Activated CD4-positive, alpha-beta T cell treated with anti-CD3 and anti-CD28 coated beads for 4 hours (primary cell): ENCODE measurements around the gene AKAP8L.

Experiments
- DNase-seq, 2 donors: peaks; one replicate each; pipeline ENCODE4 v3.0.0-alpha.2; 2020

Gene AKAP8L, protein sequence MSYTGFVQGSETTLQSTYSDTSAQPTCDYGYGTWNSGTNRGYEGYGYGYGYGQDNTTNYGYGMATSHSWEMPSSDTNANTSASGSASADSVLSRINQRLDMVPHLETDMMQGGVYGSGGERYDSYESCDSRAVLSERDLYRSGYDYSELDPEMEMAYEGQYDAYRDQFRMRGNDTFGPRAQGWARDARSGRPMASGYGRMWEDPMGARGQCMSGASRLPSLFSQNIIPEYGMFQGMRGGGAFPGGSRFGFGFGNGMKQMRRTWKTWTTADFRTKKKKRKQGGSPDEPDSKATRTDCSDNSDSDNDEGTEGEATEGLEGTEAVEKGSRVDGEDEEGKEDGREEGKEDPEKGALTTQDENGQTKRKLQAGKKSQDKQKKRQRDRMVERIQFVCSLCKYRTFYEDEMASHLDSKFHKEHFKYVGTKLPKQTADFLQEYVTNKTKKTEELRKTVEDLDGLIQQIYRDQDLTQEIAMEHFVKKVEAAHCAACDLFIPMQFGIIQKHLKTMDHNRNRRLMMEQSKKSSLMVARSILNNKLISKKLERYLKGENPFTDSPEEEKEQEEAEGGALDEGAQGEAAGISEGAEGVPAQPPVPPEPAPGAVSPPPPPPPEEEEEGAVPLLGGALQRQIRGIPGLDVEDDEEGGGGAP

DNA sequence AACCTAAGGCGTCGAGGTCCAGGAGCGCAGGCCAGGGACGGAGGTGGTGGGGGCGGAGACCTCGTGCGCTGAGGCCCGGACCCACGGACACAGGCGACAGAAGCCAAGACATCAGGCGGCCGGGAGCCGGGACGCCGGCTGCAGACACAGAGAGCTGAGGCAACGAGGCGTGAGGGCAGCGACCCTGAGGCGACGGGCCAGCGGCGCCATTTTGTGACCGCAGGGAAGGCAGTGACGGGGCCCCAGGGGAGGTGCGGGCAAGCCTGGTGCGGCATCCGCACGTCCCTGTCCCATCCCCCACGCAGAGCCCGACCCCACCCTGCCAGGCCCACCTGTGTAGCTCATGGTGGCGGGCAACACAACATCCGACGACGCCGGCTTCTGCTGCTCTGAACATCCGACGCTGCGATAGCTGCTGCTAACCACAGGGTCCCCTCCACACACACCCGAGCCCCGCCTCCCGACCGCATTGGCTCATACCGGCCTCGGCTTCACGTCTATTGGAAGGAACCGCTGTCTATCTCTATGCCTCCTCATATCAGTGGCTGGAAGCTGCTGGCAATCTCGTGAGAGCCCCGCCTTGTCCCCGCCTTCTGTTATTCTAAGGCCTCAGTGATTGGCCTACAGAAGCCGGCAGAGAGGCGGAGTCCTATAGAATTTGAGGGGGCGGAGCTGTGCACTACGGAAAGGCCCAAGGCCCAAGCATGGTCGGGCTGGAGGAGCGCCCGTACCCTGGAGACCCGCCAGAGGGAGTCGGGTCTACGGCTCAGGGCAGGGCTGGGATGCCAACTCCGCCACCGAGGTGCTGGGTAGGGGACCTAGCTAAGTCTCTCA is at the start of gene AKAP8L:
Gene AKAP8L (minus strand): TSS at position 410 of the 834 bp plus-strand sequence. CDS start 65 bp downstream, at position 345.
- DNase-seq, result peak; percentile 98

DNA sequence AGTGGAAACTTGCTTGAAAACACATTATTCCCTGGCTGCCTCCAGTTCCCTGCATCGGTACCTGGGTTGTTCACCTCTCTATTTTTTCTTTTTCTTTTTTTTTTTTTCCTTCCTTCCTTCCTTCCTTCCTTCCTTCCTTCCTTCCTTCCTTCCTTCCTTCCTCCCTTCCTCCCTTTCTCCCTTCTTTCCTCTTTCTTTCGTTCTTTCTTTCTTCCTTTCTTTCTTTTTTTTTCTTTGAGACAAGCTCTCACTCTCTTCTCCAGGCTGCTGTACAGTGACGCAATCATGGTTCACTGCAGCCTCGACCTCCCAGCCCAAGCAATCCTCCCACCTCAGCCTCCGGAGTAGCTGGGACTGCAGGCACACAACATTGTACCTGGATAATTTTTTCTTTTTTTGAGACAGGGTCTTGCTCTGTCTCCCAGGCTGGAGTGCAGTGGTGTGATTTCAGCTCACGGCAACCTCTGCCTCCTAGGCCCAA is 49.0 kb upstream of the AKAP8L start:
- DNase-seq, result no peak

DNA sequence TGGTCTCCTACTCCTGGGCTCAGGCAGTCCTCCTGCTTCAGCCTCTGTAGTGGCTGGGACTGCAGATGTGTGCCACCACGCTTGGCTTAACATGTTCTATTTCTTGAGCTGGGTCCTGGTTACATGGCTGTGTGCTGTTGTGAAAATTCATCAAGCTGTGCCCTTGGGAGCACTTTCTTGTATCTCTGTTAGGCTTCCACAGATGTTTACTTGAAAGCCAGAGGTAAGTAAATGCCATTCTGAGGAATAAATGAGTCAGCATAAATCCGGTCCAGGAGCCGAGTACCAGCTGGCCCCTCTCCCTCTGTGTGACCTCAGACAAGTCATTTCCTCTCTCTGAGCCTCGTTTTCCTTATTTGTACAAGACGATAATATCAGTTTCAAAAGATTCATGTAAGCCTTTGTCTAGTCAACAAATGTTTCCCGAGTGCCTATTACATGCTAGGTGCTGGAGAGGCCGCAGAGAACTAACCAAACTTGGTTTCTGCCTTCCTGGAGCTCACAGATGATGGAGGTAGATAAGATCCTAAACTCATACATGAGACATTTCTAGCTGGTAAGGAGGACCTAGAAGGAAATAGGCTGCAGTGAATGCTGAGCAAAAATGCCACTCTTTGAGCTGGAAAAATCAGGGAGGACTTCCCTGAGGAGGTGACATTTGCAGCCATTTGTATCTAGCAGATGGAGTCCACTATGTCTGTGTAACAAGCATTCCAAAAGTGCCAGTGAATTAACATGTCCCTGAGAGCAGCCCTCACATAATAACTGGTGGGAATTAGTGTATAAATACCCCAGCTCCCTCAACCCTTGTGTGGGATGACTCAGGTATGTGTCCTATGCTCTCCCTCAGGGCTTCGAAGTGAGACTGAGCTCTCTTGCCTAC is 48.3 kb upstream of the AKAP8L start:
- peak; percentile 64 to 71 for DNase-seq

DNA sequence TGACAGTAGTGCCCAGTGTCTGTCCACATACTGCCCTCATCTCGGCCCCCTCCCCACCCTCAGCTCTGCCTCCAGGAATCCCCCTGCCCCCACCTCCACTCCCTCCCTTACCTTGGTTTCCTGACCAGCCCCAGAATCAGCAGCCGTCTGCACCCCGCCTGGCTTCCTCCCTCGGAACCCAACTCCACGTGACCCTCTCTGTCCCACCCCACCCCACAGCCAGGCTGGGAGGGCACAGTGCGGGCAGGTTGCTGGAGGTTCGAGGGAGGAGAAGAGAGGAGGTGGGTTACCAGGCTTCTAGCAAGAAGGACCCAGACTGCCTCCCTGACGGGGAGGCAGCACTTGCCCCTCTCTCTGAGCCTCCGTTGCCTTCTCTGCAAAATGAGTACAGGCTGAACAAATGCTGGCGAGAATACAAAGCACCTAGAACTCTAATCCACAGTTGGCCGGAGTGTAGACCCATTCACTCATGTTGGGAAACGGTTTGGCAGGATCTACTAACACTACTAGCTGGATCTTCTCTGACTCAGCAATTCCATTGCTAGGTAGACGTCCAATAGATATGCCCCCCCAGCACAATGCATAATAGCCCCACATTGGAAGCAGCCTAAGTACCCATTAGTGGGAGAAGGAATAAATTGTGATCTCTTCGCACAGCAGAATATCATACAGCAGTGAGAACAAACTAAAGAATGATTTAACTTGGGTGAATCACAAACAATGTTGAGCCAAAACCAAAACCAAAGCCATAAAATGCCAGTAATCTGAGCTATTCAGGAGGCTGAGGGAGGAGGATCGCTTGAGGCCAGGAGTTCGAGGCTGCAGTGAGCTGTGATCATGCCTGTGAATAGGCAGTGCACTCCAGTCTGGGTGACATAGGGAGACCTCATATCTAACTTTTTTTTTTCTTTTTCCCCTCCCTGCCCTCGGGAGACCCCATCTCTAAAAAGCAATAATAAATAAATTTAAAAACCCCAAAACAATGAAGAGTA is 45.9 kb upstream of the AKAP8L start, which contains the start of gene RASAL3:
Gene RASAL3 (minus strand): TSS at position 151 of the 992 bp plus-strand sequence. CDS start 186 bp downstream, outside the sequence.
- DNase-seq, result peak; percentile 64 to 65

DNA sequence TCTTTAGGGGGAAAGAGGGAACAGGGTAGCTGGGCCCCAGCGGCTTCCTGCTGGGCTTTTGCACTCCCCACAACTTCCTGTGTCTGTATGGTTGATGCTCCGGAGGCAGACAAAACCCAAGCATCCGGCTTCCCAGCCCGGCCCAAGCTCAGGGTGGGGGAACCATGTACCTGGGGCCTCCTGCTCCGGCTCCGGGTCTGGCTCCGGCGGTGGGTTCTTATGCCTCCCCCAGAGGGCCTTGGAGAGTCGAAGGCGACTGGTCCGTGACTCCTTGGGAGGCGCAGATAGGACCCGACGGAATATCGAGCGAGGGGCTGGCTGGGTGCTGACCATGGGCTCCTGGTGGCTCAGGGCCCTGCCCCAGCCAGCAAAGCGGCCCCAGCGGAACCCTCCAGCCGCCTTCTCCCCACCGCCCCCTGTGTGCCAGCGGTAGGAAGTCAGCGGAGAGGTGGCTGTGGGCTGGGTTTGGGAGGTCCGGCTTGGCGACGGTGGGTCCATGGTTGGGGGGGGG is 45.1 kb upstream of the AKAP8L start:
- peak; percentile 68 to 70 for DNase-seq

DNA sequence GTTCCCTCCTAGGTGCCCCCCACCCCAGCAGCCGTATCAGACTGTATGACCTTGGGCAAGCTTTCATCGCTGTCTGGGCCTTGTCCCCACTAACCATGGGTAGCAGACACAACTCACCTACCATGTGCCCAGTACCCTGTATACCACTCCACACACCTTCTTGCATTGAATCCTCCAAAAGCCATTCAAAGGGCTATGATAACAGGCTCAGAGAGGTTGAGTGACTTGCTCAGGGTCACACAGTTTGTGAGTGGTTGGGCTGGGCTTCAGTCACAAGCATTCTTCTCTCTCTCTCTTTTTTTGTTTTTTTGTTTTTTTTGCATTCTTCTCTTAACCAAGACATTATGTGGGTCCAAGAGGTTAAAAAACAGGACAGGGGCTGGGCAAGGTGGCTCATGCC is 42.9 kb upstream of the AKAP8L start:
- no peak for DNase-seq

DNA sequence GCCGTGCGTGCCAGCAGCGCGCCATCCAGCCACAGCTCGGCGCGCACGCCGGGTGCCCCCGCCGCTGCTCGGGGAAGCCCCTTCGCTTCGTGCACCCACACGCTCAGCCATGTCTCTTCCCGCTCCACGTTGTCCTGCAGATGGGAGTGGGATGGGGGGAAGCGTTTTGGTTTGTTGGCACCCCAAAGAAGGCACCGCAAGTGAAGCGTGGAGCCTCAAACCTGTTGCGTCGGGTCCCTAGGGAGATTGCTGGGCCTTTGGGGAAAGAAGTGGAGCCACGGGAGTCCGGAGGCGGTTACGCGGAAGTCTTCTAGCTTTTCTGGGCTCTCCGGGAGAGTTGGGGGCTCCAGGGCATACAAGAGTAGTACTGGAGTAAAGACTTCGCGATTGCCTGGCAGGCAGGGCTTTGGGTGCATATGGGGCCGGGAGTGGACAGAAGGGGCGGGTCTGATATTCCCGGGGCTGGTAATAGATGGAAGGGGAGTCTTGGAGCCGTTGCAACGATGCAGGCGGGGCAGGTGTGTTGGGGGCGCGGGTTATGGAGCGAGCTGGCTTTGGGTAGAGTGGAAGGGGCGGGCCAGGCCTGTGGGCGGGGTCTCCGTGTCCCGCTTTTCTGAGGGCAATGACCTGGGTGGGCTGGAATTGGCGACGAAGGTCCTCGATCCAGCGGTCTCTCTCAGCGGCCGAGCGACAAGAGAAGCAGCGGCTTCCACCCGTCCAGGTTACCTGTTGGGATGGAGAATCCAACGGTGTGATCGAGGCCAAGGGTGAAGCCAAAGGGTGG is 39.1 kb upstream of the AKAP8L start:
- DNase-seq, result no peak

DNA sequence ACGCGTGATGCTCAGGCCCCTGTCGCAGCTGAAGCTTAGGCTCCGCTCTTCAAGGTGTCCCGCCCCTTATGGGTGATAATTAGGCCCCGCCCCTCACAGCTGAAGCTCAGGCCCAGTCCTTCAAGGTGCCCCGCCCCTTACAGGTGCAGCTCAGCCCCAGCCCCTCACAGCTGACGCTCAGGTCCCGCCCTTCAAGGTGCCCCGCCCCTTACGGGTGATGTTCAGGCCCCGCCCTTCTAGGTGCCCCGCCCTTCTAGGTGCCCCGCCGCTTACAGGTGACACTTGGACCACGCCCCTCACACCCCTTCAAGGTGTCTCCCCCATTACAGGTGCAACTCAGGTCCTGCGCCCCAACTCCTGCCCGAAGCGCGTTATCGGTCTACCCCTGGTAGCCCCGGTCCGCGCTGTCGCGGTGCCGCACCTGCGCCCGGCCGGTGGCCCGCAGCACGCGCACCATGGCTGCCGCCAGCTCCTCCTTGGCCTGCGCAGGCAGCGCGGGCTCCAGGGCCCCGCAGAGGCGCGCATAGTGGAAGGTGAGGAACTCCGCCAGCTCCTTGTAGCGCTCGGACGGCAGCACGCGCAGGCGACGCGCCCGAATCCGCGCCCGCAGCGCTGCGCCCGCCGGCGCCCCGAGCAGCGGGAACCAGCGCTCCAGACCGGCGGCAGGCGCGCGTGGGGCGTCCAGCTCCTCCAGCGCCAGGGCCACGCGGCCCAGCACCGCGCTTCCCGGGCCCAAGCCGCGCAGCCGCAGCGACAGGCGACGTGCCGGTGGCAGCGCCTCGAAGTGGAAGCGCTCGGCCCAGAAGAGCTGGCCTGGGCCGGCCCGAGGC is 38.3 kb upstream of the AKAP8L start:
- DNase-seq, result no peak

DNA sequence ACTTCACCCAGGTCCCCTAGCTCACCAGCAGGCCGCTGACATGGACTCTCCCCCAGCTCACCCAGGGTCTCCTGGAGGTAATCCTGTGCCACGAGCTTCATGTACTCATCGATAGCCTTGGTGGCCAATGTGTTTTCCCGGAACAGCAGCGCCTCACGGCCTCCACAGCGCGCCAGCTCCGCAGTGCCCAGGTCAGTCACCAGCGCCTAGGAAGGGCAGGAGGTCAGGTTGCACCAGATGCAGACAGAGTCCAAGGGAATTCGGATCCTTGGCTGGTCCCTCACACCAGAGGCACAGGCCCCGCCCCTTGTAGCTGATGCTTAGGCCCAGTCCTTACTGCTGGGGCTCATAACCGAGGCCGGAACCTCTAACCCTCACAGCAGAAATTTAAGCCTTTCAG is 37.7 kb upstream of the AKAP8L start:
- no peak for DNase-seq

DNA sequence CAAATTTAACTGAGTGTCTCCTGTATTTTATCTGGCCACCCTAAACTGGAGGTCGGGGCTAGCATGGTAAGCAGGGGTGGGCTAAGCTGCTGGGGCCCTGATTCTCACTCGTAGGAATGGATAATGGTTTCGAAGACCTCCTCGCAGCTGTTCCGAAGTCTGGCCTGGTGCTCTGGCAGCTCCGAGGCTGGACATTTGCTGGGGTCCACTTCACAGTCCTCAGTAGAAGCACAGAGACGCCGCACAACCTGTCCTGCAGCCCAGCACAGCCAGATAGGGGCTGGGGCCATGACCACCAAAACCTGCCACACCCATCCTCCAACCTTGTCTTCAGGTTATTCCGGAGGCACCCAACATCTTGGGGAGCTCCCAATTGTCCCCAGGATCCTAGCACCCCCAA is 37.2 kb upstream of the AKAP8L start:
- DNase-seq, result no peak

DNA sequence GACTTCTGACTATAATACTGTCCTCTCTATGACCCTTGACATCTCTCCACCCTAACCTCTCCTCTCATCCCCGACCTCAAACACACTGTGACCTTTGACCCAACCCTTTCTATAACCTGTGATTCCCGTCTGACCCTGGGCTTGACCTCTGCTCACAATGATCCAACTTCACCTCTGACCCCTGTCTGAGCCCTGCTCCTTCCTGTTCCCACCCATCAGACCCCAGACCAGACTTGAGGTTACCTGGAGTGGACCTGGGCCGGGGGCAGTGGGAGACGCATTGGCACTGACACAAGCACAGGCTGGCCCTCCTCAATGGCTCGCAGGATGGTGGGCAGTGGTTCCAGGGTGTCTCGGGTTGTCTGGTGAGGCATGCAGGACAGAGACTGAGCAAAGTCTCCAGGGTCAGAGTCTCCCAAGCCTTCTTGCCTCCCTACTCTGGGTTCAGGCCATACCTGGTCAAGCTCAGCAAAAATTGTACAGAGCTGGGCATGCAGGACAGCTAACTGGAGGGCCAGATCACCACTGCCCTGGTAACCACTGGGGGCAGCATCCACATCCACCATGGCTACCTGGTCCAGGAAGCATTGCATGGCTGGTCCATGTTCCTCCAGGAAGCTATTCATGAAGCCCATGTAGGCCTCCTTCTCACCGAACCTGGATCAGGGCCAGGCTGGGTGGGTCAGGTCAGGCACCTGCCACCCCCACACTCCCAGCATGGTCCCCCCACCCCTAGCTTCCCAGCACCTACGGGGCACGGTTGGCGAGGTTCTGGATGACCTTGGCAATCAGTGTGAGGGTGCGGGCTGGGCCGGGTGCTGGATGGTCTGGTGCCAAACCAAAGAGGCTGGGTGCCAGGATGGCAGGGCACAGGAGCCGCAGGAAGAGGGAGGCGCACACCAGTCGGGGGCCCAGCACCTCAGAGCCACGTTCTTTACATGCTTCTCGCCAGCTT is 35.4 kb upstream of the AKAP8L start:
- DNase-seq, result no peak

DNA sequence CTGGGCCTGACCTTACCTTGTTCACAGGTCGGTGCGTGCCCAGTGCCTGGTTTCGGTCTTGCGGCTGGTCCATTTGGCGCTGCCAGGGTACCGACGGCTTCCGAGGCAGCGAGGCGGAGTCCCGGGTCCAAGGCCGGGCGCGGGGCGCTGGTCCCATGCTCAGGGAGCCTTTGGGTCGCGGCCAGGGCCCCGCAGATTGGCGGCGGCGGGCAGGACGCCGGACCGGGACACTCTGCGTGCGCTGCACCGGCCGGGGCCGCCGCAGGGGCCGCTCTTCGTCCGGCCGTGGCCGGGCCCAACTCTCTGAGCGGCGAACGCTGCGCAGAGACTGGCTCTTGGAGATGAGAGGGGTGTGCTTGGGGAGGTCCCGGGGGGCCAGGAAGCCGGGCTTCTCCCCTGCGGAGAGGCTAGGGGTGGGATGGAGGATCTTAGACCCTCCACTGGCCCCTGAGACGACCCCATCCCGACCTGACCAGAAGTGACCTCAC is 34.3 kb upstream of the AKAP8L start:
- no peak for DNase-seq

DNA sequence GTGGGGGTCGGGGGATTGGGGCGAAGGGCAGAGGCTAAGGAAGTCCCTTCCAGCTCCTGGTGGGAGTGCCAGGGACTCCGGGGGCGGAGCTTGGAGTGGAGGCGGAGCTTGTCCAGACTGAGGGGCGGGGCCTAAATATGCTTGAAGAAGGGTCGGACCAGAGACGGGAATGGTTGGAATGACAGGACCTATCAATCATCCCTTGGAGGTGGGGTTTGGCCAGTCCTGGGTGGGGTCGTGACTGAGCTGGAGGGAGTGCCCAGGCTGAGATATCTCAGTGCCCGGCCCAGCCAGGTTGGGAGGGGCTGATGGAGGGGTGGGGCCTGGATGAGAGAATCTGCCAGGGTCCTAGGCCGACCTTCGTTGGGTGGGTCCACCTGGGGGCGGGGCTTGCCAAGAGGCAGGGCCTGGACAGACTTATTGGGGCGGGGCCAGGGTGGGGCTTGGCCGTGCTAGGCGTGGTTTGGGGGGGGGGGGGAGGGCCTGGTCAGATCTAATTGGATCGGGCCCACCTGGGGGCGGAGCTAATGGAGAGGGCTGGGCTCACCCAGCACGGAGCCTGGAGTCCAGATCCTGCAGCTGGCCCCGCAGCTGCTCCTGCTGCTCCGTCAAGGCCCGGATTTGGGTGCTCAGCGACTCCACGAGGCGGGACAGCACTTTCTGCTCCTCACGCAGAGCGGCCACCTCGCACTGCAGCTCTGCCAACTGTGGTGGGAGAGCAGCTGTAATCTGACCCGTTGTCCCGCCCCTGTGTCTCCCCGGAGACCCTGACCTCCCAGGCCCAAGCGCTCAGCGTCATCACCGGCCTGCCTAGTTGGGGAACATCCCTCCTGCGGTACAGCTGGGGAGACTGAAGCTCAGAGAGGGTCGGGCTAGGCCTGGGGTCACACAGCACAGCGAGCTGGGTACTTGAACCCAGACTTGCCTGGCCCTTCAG is 33.6 kb upstream of the AKAP8L start:
- no peak for DNase-seq

DNA sequence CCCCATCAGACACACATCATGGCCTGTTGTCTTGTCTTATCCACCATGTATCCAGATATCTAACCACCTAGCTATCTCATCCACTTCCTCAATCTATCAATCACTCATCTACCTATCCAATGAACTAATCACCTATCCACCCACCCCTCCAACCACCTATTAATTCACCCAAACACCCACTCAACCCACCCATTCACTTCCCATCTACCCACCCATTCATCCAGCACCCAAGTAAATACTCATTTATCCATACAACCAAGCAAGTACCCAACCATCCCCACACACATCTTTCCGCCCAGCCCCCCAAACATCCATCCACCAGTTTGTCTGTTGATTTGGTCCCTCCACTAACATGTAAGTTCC is 31.7 kb upstream of the AKAP8L start:
- no peak for DNase-seq

DNA sequence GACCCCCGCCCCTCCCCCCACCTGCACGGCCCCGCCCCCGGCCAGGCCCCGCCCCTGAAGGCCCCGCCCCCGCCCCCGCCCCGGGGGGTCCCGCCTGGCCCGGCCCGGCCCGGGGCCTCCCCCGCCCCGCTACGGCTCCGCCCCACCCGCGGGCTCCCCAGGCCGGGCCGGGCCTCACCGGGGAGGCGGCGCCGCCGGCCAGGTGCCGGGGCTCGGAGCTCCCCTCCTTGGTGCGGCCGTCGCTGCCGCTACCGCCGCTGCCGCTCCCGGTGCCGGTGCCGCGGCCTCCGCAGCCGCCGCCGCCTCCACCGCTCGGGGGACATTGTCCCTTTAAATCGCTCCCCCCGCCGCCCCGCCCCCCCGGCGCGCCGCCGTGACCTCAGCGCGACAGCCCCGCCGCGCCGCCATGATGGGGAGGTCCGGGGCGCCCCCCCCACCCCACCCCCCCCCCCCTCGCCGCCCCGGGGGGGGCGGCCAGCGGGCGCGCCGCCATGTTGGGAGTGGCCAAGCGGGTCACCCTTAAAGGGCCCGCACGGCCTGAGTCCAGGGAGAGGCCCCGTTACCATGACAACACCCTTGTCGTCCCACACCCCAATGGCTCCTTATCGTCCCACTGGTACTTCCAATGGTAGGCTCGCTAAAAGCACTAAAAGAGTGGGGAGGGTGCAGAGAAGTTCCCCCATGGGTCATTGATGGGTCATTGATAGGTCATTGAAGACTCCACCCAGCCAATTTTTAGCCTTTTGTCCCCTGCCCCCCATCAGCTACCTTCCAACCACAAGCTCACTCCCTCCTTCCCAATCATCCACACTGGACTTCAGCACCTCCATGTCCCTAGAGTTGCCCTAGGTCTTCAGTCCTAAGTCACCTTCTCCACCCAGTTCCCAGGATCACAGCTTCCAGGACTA is 31.1 kb upstream of the AKAP8L start, which contains the start of gene WIZ:
Gene WIZ (minus strand): TSS at position 337 of the 908 bp plus-strand sequence. CDS start 1,649 bp downstream, outside the sequence.
- peak; percentile 80 to 83 for DNase-seq
